Hepatocyte (in vitro differentiated cells): Measurements from ENCODE around the gene PLCL1.

Source experiments
- CTCF ChIP-seq: fragments of 200-600 bp; sonication (generic); IDR thresholded peaks from 2 replicates; pipeline ENCODE4 v1.5.1; 2016; ENCODE audit warnings: antibody characterized with exemption, mild to moderate bottlenecking; ENCODE audit not compliant: poor library complexity
- EZH2phosphoT487 ChIP-seq: fragments of 200-600 bp; sonication (generic); IDR thresholded peaks from one replicate; pipeline ENCODE4 v1.6.1; 2018; ENCODE audit warnings: antibody characterized with exemption, mild to moderate bottlenecking, low read depth, moderate library complexity; ENCODE audit not compliant: unreplicated experiment, severe bottlenecking

DNA sequence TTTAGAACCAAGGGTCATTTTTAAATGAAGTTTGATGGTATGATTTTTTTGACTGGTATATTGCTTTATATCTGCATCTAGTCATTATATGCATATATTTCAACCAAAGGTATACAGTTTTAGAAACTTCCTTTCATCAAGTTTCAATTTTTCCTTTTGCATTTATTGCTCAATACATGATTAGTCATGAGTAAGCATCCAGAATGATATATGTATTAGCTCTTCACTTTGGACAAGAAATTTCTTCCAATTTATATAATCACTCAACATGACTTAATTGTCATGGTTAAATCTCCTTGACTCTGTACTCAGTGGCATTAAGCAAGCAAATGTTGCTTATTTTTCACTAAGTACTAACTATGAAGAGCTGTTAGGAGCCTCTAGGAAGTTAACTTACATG is 123.6 kb downstream of the PLCL1 start:
- TF ChIP-seq CTCF (no peak), EZH2phosphoT487 (no peak)
